ENCODE measurements around the gene USP34.

GRCh38 chr2:61176755-61177726 lies 293.8 kb downstream of the USP34 start:
- TF ChIP-seq CTCF (conservative IDR thresholded peaks at IDR 0.05 in 1 of 2, IDR thresholded peaks at IDR 0.05 in 1 of 2; ENCODE audit: extremely low read depth in 1 of 2, insufficient read depth in 1 of 2, low read depth in 1 of 2, low read length in 2 of 2) (peak in 1 of 2 donors; percentile 5), EZH2 (IDR thresholded peaks at IDR 0.05; ENCODE audit: borderline replicate concordance, low read length) (no peak)

Data from mammary epithelial cell (primary cell).